Spleen (tissue), 7 donors: Measurements from ENCODE around the gene KPNA1.

ENCODE experiments used
- POLR2AphosphoS5 ChIP-seq, 3 donors: sonication (generic); formaldehyde crosslinking; IDR thresholded peaks; one replicate each; pipeline ENCODE4 v1.5.1; 2017; ENCODE audit warnings: antibody characterized with exemption in 3 of 3
- TF ChIP-seq, protein P1 (sequence below), 11 experiments: fragments of 200-600 bp in 7 of 11; fragments of 450-650 bp in 4 of 11; sonication (generic) in 4 of 11; IDR thresholded peaks in 8 of 11; conservative IDR thresholded peaks in 3 of 11; 1 replicate in 7 of 11; 2 replicates in 4 of 11; pipeline versions ENCODE4 v1.4.0 to v1.8.0; 2016 to 2021; ENCODE audit warnings: antibody characterized with exemption in 11 of 11, inconsistent platforms in 4 of 11, mild to moderate bottlenecking in 1 of 11
- donor health status: DM: no; HTN: no; CAD: no; lungs with moderate emphysema.
- donor health status: DM: no; HTN: no; CAD: no.
- donor health status: DM: no; HTN: no; CAD: no.

DNA sequence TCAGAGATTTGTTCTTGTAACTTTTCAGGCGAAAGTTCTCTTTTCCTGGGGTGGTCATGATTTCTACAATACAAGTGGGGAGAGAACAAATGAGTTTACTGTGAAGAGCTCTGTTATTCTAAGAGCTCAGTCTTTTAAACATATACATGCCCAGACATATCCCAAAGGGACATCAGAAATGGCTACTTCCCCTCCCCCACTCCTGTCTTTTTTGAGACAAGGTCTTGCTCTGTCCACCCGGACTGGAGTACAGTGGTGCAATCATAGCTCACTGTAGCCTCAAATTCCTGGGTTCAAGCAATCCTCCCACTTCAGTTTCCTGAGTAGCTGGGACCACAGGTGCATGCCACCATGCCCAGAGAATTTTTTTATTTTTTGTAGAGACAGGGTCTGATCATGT is 18.2 kb downstream of the KPNA1 start:
- TF ChIP-seq, protein P1, sequence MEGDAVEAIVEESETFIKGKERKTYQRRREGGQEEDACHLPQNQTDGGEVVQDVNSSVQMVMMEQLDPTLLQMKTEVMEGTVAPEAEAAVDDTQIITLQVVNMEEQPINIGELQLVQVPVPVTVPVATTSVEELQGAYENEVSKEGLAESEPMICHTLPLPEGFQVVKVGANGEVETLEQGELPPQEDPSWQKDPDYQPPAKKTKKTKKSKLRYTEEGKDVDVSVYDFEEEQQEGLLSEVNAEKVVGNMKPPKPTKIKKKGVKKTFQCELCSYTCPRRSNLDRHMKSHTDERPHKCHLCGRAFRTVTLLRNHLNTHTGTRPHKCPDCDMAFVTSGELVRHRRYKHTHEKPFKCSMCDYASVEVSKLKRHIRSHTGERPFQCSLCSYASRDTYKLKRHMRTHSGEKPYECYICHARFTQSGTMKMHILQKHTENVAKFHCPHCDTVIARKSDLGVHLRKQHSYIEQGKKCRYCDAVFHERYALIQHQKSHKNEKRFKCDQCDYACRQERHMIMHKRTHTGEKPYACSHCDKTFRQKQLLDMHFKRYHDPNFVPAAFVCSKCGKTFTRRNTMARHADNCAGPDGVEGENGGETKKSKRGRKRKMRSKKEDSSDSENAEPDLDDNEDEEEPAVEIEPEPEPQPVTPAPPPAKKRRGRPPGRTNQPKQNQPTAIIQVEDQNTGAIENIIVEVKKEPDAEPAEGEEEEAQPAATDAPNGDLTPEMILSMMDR (IDR thresholded peaks at IDR 0.05 in 8 of 11, conservative IDR thresholded peaks at IDR 0.05 in 3 of 11), result no peak
- no peak for TF ChIP-seq POLR2AphosphoS5 (IDR thresholded peaks at IDR 0.05)
